PC-3 (cell line): ENCODE results near the gene SGCD. TPM values are rescaled to one million over a fixed set of nuclear protein-coding genes. Genes with fewer than 3 reads are reported as not detected.

Experiments used
- ATAC-seq: fragments of 200-7000 bp; cut with Tn5 transposase; 2 replicates; pipeline ENCODE4 v1.9.1; 2020; ENCODE audit warnings: mild to moderate bottlenecking, moderate library complexity
- BruUV-seq: library from RNA; stranded (reverse); fragments of 400-500 nt; replicated peaks from 2 replicates; lab custom pipeline; 2021; lab: Mats Ljungman, UMichigan
- CTCF ChIA-PET: fragments of 300-600 bp; sonication (Branson Sonifier 250); formaldehyde crosslinking; loops from one replicate; lab custom pipeline; 2022; ENCODE audit warnings: antibody characterized with exemption; lab: Charles Lee
- POLR2A ChIA-PET: fragments of 300-600 bp; sonication (Branson Sonifier 250); formaldehyde crosslinking; loops from one replicate; lab custom pipeline; 2022; ENCODE audit warnings: antibody characterized with exemption; ENCODE audit not compliant: unreplicated experiment; lab: Charles Lee
- DNase-seq: peaks from one replicate; pipeline ENCODE4 v3.0.0-alpha.2; 2015
- H2AFZ ChIP-seq: fragments of 300-600 bp; sonication (generic); 2 replicates; pipeline ENCODE4 v1.6.0; 2016; ENCODE audit warnings: antibody characterized with exemption, low read length
- H3F3A ChIP-seq: fragments of 300-600 bp; sonication (generic); one replicate; pipeline ENCODE4 v1.6.0; 2017; ENCODE audit warnings: antibody characterized with exemption, low read length, control low read depth, mild to moderate bottlenecking; ENCODE audit not compliant: unreplicated experiment
- H3K27ac ChIP-seq: fragments of 300-600 bp; sonication (generic); 2 replicates; pipeline ENCODE4 v1.5.1; 2016; ENCODE audit warnings: mild to moderate bottlenecking, low read length
- H3K27me3 ChIP-seq: fragments of 300-600 bp; sonication (generic); 2 replicates; pipeline ENCODE4 v1.6.1; 2016; ENCODE audit warnings: low read length, mixed read lengths
- H3K36me3 ChIP-seq: fragments of 300-600 bp; sonication (generic); 2 replicates; pipeline ENCODE4 v1.6.1; 2016; ENCODE audit warnings: low read depth, mixed run types, low read length, mixed read lengths
- H3K4me1 ChIP-seq: fragments of 300-600 bp; sonication (generic); 2 replicates; pipeline ENCODE4 v1.5.1; 2016; ENCODE audit warnings: low read length; ENCODE audit not compliant: insufficient read depth
- H3K4me2 ChIP-seq: fragments of 300-600 bp; sonication (generic); 2 replicates; pipeline ENCODE4 v1.6.0; 2016; ENCODE audit warnings: low read length
- H3K4me3 ChIP-seq: fragments of 300-600 bp; sonication (generic); 2 replicates; pipeline ENCODE4 v1.5.1; 2016; ENCODE audit warnings: mild to moderate bottlenecking, low read length, mixed read lengths
- H3K79me2 ChIP-seq: fragments of 300-600 bp; sonication (generic); 2 replicates; pipeline ENCODE4 v1.6.1; 2017; ENCODE audit warnings: low read length, mixed read lengths
- H3K9ac ChIP-seq: fragments of 300-600 bp; sonication (generic); 2 replicates; pipeline ENCODE4 v1.6.0; 2016; ENCODE audit warnings: mild to moderate bottlenecking, low read length
- H3K9me2 ChIP-seq: fragments of 300-600 bp; sonication (generic); replicated peaks from 2 replicates; pipeline ENCODE4 v1.6.1; 2016; ENCODE audit warnings: mixed run types, low read length, mixed read lengths
- H3K9me3 ChIP-seq: fragments of 300-600 bp; sonication (generic); 2 replicates; pipeline ENCODE4 v1.6.1; 2016; ENCODE audit warnings: low read length, mixed read lengths
- H4K20me1 ChIP-seq: fragments of 300-600 bp; sonication (generic); 2 replicates; pipeline ENCODE4 v1.6.1; 2016; ENCODE audit warnings: low read length, mixed read lengths
- EZH2 ChIP-seq: fragments of 300-600 bp; sonication (generic); IDR thresholded peaks from one replicate; pipeline ENCODE4 v1.6.1; 2017; ENCODE audit warnings: antibody characterized with exemption, mild to moderate bottlenecking, low read length; ENCODE audit not compliant: unreplicated experiment
- EZH2phosphoT487 ChIP-seq: fragments of 300-600 bp; sonication (generic); IDR thresholded peaks from 2 replicates; pipeline ENCODE4 v1.6.1; 2018; ENCODE audit warnings: mild to moderate bottlenecking, antibody characterized with exemption, low read length, borderline replicate concordance
- intact Hi-C: fragments of 100-400 bp; cut with micrococcal nuclease; formaldehyde crosslinking; loops from 2 replicates; pipeline ENCODE4 v1.9.0; 2023
- total RNA-seq: library from RNA; depleted of rRNA; stranded (reverse); fragments of >200 nt; gene quantifications from 2 replicates; pipeline ENCODE4 v1.2.3, GENCODE V29; 2014
- TF ChIP-seq, protein P1 (sequence below): fragments of 300-600 bp; sonication (generic); conservative IDR thresholded peaks from 2 replicates; pipeline ENCODE4 v1.5.1; 2017; ENCODE audit warnings: antibody characterized with exemption, low read depth, mild to moderate bottlenecking, low read length

The SGCD gene
- total RNA-seq, 1 experiment from 2014 or later, result 0.15 TPM

- Histone ChIP-seq H3K4me1 (no peaks in the 10 kb centered on the region), H3K27me3 (no peaks in the 10 kb centered on the region), H3K4me2 (no peak overlapping the region), H2AFZ (no peak overlapping the region), H3K36me3 (no peaks in the 10 kb centered on the region), H3K9ac (no peak overlapping the region), H3K4me3 (no peak overlapping the region), H3K79me2 (no peaks in the 10 kb centered on the region), H3K27ac (no peak overlapping the region), H3F3A (no peaks in the 10 kb centered on the region), H4K20me1 (no peaks in the 10 kb centered on the region), H3K9me2 (no peaks in the 10 kb centered on the region), H3K9me3 (no peaks in the 10 kb centered on the region)
- DNase-seq (no peak), ATAC-seq (no peak)
- intact Hi-C loops, result no loop called here
- POLR2A ChIA-PET, result no interaction called here
- CTCF ChIA-PET, result no interaction called here
- TF ChIP-seq EZH2phosphoT487 (no peak), EZH2 (no peak)
- TF ChIP-seq, protein P1, sequence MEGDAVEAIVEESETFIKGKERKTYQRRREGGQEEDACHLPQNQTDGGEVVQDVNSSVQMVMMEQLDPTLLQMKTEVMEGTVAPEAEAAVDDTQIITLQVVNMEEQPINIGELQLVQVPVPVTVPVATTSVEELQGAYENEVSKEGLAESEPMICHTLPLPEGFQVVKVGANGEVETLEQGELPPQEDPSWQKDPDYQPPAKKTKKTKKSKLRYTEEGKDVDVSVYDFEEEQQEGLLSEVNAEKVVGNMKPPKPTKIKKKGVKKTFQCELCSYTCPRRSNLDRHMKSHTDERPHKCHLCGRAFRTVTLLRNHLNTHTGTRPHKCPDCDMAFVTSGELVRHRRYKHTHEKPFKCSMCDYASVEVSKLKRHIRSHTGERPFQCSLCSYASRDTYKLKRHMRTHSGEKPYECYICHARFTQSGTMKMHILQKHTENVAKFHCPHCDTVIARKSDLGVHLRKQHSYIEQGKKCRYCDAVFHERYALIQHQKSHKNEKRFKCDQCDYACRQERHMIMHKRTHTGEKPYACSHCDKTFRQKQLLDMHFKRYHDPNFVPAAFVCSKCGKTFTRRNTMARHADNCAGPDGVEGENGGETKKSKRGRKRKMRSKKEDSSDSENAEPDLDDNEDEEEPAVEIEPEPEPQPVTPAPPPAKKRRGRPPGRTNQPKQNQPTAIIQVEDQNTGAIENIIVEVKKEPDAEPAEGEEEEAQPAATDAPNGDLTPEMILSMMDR, result no peak
- no TSS peak for BruUV-seq
Measured at GRCh38 chr5:156460471-156460870, 133.5 kb downstream of the SGCD start.

DNA sequence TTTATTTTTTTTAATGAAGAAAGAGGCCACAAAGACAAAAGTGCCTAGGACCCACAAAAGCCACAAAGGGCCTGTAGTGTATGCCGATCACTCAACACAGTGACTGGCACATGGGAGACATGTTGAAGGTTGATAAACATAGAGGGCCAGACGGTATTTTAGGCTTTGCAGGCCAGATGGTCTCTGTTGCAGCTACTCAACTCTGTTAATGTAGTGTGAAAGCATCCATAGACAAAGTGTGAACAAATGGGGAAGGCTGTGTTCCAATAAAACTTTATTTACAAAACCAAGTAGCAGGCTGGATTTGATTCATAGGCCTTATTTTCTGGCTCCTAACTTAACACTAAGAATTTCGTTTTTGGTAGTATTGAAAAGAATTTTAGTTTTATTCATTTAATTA, 139.9 kb downstream of the SGCD start:
- Histone ChIP-seq H3F3A (no peaks in the 10 kb centered on the region), H3K9ac (no peak overlapping the region), H3K9me2 (no peaks in the 10 kb centered on the region), H3K4me1 (no peaks in the 10 kb centered on the region), H3K79me2 (no peaks in the 10 kb centered on the region), H3K4me2 (no peak overlapping the region), H3K9me3 (no peaks in the 10 kb centered on the region), H4K20me1 (no peaks in the 10 kb centered on the region), H3K4me3 (no peak overlapping the region), H3K36me3 (no peaks in the 10 kb centered on the region), H3K27me3 (no peaks in the 10 kb centered on the region), H3K27ac (no peak overlapping the region), H2AFZ (no peak overlapping the region)
- DNase-seq, result no peak
- intact Hi-C loops, result no loop called here
- BruUV-seq, result no TSS peak
- ChIA-PET CTCF (no interaction called here), POLR2A (no interaction called here)
- ATAC-seq, result no peak
- TF ChIP-seq EZH2 (no peak), EZH2phosphoT487 (no peak)
- TF ChIP-seq, protein P1, result no peak

DNA sequence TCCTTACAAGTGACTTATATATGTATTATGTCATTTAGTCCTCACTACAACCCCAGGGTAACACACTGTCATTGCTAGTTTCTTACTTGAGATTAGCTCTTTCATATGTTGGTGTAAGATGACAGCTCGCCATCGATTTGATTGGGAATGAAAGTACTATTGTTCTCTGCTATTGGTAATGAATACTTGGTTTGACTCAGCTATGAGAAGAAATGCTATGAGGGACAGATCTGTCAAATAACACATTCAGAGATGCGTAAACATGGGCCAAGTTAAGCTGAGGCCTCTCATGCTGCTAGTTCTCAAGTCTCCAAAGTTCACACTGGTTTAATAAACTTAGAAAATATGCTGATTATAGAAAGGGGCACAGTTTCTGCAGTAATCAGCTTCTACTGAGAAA, 142.7 kb downstream of the SGCD start:
- POLR2A ChIA-PET, result no interaction called here
- no peak overlapping the region for H3K27ac ChIP-seq
- CTCF ChIA-PET, result no interaction called here

More for the DNA sequence above, 142.7 kb downstream of the SGCD start:
- BruUV-seq, result no TSS peak
- no peaks in the 10 kb centered on the region for H3F3A ChIP-seq
- TF ChIP-seq EZH2phosphoT487 (no peak), EZH2 (no peak)
- TF ChIP-seq, protein P1, result no peak
- H4K20me1 ChIP-seq, result no peaks in the 10 kb centered on the region
- no peak overlapping the region for H3K4me2 ChIP-seq
- intact Hi-C loops, result no loop called here
- DNase-seq (no peak), ATAC-seq (no peak)
- H3K9me3 ChIP-seq, result no peaks in the 10 kb centered on the region
- no peaks in the 10 kb centered on the region for H3K4me1 ChIP-seq
- no peaks in the 10 kb centered on the region for H3K9me2 ChIP-seq
- no peak overlapping the region for H3K9ac ChIP-seq
- H3K4me3 ChIP-seq, result no peak overlapping the region
- H2AFZ ChIP-seq, result no peak overlapping the region
- no peaks in the 10 kb centered on the region for H3K27me3 ChIP-seq
- H3K79me2 ChIP-seq, result no peaks in the 10 kb centered on the region
- H3K36me3 ChIP-seq, result no peaks in the 10 kb centered on the region
